SK-N-SH treated with all-trans-retinoic acid at 6 μM for 48 hours (cell line): ENCODE measurements around the gene ITCH.
"Not testable (repeated sequence)": the region's sequence is repeated elsewhere in the genome, so short reads cannot be mapped to it uniquely, and the experiment has no call there.

Experiments used
- ATAC-seq: fragments of 200-7000 bp; cut with Tn5 transposase; 3 replicates; pipeline ENCODE4 v1.9.1; 2020; ENCODE audit warnings: mild to moderate bottlenecking, moderate library complexity
- ARNTL ChIP-seq: fragments of 450-650 bp; formaldehyde crosslinking; IDR thresholded peaks from 2 replicates; pipeline ENCODE4 v1.5.0; 2020; ENCODE audit warnings: low read depth, mild to moderate bottlenecking, moderate library complexity, borderline replicate concordance
- CREB5 ChIP-seq: fragments of 250-450 bp; sonication (Bioruptor Pico); IDR thresholded peaks from 2 replicates; pipeline ENCODE4 v1.5.1; 2020; ENCODE audit warnings: low read depth, mild to moderate bottlenecking, moderate library complexity
- CSDC2 ChIP-seq: fragments of 250-450 bp; sonication (Bioruptor Pico); IDR thresholded peaks from 2 replicates; pipeline ENCODE4 v1.5.0; 2020; ENCODE audit warnings: mild to moderate bottlenecking, moderate library complexity
- ESRRG ChIP-seq: fragments of 250-450 bp; sonication (Bioruptor Pico); IDR thresholded peaks from 2 replicates; pipeline ENCODE4 v1.6.1; 2021; ENCODE audit warnings: mild to moderate bottlenecking
- GLIS3 ChIP-seq: fragments of 250-450 bp; sonication (Bioruptor Pico); IDR thresholded peaks from 2 replicates; pipeline ENCODE4 v1.5.0; 2020; ENCODE audit warnings: mild to moderate bottlenecking, moderate library complexity
- OSR1 ChIP-seq: fragments of 250-450 bp; sonication (Bioruptor Pico); IDR thresholded peaks from 2 replicates; pipeline ENCODE4 v1.8.0; 2022; ENCODE audit warnings: moderate library complexity, mild to moderate bottlenecking, inconsistent platforms
- POU6F1 ChIP-seq: fragments of 250-450 bp; sonication (Bioruptor Pico); IDR thresholded peaks from 2 replicates; pipeline ENCODE4 v1.8.0; 2021; ENCODE audit warnings: low read depth, mild to moderate bottlenecking, moderate library complexity, borderline replicate concordance
- PPARA ChIP-seq: fragments of 250-450 bp; sonication (Bioruptor Pico); IDR thresholded peaks from 2 replicates; pipeline ENCODE4 v1.5.0; 2020; ENCODE audit warnings: mild to moderate bottlenecking, borderline replicate concordance
- RARB ChIP-seq: fragments of 250-450 bp; sonication (Bioruptor Pico); IDR thresholded peaks from 2 replicates; pipeline ENCODE4 v1.8.0; 2021; ENCODE audit warnings: mild to moderate bottlenecking, moderate library complexity
- SNAI2 ChIP-seq: fragments of 250-450 bp; sonication (Bioruptor Pico); IDR thresholded peaks from 2 replicates; pipeline ENCODE4 v1.5.0; 2020; ENCODE audit warnings: mild to moderate bottlenecking, moderate library complexity
- TOX ChIP-seq: fragments of 250-450 bp; sonication (Bioruptor Pico); IDR thresholded peaks from 2 replicates; pipeline ENCODE4 v1.8.0; 2021; ENCODE audit warnings: mild to moderate bottlenecking, moderate library complexity, borderline replicate concordance
- ZFP3 ChIP-seq: fragments of 250-450 bp; sonication (Bioruptor Pico); IDR thresholded peaks from 2 replicates; pipeline ENCODE4 v1.5.0; 2020; ENCODE audit warnings: mild to moderate bottlenecking, moderate library complexity
- ZNF8 ChIP-seq: fragments of 450-650 bp; formaldehyde crosslinking; IDR thresholded peaks from 2 replicates; pipeline ENCODE4 v1.5.0; 2020; ENCODE audit warnings: mild to moderate bottlenecking, moderate library complexity
- TF ChIP-seq, protein P1 (sequence below): fragments of 250-450 bp; sonication (Bioruptor Pico); IDR thresholded peaks from 2 replicates; pipeline ENCODE4 v1.5.0; 2020; ENCODE audit warnings: mild to moderate bottlenecking, moderate library complexity
- TF ChIP-seq, protein P2 (sequence below): fragments of 250-450 bp; sonication (Bioruptor Pico); IDR thresholded peaks from 2 replicates; pipeline ENCODE4 v1.5.1; 2021; ENCODE audit warnings: mild to moderate bottlenecking, moderate library complexity

Gene ITCH

DNA sequence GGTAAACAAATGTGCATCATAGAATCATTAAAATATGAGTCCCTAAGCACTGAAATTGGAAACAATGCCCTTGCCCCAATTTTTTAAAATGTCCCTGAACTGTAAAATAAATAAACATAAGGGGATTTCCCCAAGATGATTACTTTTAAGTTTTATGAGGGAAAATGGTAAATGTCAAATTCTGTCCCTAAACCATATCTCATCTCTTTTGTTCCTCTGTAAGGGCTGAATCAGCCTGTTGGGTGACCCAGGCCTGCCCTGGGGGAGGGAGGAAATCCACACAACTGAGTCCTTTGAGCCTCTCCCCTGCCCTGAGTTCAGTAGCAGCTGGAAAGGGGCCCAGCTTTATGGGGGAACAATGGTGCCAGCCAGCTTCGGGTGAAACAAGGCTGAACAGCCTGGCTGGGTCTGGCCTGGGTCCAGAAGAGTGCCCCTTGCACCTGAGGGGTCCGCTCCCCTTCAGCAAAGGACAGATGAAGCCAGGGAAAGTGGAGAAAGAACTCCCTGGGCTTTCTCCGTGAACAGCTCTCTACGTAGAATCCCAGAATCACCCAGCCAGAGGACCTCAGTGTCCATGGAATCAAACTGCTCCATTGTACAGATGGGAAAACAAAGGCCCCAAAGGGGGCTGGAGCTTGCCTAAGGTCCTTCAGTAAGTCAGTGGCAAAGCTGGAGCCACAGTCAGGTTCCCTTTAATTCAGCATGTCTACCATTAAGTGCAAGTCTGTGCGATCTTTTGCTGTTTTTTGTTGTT, 28.2 kb upstream of the ITCH start:
- ATAC-seq, result no peak
- TF ChIP-seq POU6F1 (CRISPR knock-in tag) (no peak), GLIS3 (no peak)
- TF ChIP-seq, protein P1, sequence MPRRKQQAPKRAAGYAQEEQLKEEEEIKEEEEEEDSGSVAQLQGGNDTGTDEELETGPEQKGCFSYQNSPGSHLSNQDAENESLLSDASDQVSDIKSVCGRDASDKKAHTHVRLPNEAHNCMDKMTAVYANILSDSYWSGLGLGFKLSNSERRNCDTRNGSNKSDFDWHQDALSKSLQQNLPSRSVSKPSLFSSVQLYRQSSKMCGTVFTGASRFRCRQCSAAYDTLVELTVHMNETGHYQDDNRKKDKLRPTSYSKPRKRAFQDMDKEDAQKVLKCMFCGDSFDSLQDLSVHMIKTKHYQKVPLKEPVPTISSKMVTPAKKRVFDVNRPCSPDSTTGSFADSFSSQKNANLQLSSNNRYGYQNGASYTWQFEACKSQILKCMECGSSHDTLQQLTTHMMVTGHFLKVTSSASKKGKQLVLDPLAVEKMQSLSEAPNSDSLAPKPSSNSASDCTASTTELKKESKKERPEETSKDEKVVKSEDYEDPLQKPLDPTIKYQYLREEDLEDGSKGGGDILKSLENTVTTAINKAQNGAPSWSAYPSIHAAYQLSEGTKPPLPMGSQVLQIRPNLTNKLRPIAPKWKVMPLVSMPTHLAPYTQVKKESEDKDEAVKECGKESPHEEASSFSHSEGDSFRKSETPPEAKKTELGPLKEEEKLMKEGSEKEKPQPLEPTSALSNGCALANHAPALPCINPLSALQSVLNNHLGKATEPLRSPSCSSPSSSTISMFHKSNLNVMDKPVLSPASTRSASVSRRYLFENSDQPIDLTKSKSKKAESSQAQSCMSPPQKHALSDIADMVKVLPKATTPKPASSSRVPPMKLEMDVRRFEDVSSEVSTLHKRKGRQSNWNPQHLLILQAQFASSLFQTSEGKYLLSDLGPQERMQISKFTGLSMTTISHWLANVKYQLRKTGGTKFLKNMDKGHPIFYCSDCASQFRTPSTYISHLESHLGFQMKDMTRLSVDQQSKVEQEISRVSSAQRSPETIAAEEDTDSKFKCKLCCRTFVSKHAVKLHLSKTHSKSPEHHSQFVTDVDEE, result no peak
- TF ChIP-seq, all 23 proteins: peak for 0

DNA sequence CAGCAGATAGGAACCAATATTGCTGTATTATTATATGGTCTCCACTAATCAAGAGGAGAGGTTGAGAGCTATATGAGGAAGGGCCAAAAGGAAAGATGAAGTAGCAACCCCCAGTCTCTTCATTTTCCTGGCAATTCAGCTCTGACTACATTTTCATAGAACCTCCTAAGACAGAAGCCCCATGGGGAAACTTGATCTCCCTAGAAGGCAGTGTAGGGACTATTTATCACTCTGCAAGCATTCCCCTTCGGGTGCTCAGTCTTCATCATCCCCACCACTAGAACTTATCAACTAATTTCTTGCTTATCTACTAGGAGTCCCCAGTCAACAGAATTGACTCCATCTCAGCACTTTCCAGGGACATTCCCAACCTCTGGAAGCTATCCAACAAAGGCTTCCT, 25.5 kb upstream of the ITCH start:
- TF ChIP-seq ARNTL (no peak), PPARA (CRISPR knock-in tag) (no peak), CSDC2 (CRISPR knock-in tag) (no peak), SNAI2 (CRISPR knock-in tag) (no peak), ZFP3 (CRISPR knock-in tag) (no peak), OSR1 (CRISPR knock-in tag) (no peak), GLIS3 (no peak), RARB (CRISPR knock-in tag) (no peak), ESRRG (CRISPR knock-in tag) (no peak), CREB5 (CRISPR knock-in tag) (no peak), POU6F1 (CRISPR knock-in tag) (no peak), ZNF8 (CRISPR knock-in tag) (no peak), TOX (CRISPR knock-in tag) (no peak)
- TF ChIP-seq, protein P1, result no peak
- TF ChIP-seq, protein P2, sequence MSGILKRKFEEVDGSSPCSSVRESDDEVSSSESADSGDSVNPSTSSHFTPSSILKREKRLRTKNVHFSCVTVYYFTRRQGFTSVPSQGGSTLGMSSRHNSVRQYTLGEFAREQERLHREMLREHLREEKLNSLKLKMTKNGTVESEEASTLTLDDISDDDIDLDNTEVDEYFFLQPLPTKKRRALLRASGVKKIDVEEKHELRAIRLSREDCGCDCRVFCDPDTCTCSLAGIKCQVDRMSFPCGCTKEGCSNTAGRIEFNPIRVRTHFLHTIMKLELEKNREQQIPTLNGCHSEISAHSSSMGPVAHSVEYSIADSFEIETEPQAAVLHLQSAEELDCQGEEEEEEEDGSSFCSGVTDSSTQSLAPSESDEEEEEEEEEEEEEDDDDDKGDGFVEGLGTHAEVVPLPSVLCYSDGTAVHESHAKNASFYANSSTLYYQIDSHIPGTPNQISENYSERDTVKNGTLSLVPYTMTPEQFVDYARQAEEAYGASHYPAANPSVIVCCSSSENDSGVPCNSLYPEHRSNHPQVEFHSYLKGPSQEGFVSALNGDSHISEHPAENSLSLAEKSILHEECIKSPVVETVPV (CRISPR knock-in tag), result no peak
- TF ChIP-seq, all 23 proteins: peak for 0
- ATAC-seq, result no peak

- no peak for TF ChIP-seq OSR1 (CRISPR knock-in tag)
- ATAC-seq, result no peak
Observed at GRCh38 chr20:34337982-34338726, 24.9 kb upstream of the ITCH start.

DNA sequence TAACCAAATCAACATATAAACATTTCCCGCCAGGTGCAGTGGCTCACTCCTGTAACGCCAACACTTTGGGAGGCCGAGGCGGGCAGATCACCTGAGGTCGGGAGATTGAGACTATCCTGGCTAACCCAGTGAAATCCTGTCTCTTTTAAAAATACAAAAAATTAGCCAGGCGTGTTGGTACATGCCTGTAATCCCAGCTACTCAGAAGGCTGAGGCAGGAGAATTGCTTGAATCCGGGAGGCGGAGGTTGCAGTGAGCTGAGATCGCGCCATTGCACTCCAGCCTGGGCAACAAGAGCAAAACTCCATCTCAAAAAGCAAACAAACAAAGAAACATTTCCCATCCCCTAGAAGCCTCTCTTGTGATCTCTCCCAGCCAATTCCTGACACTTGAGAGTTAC, 22.3 kb upstream of the ITCH start:
- ATAC-seq, result not testable (repeated sequence)

DNA sequence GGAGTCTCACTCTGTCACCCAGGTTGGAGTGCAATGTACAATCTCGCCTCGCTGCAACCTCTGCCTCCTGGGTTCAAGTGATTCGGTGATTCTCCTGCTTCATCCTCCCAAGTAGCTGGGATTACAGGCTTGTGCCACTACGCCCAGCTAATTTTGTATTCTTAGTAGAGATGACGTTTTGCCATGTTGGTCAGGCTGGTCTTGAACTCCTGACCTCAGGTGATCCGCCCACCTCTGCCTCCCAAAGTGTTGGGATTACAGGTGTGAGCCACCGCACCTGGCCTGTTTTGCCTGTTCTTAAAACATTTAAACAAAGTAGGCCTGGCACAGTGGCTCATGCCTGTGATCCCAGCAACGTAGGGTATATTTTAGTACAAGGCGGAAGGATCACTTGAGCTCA, 21.9 kb upstream of the ITCH start:
- ATAC-seq, result not testable (repeated sequence)
